Adrenal gland (tissue), 5 donors: Measurements from ENCODE around the gene MAPK10.

Experiments
- CTCF ChIP-seq, 6 experiments: fragments of 450-650 bp in 4 of 6; fragments of 200-600 bp in 2 of 6; sonication (generic) in 1 of 6; IDR thresholded peaks; 1 replicate in 5 of 6; 2 replicates in 1 of 6; pipeline versions ENCODE4 v1.5.1 to v1.8.0; 2016 to 2021; ENCODE audit warnings: antibody characterized with exemption in 6 of 6, mild to moderate bottlenecking in 2 of 6, moderate library complexity in 1 of 6
- POLR2A ChIP-seq, 2 donors: fragments of 450-650 bp; IDR thresholded peaks; one replicate each; pipeline ENCODE4 v1.6.1; 2017; ENCODE audit warnings: antibody characterized with exemption in 2 of 2, mild to moderate bottlenecking in 2 of 2, moderate library complexity in 1 of 2
- donor health status: DM: no; HTN: no; CAD: no.

- no peak for TF ChIP-seq POLR2A (IDR thresholded peaks at IDR 0.05)
- no peak for TF ChIP-seq CTCF (IDR thresholded peaks at IDR 0.05)
Observed at GRCh38 chr4:86357608-86358007, 2.2 kb downstream of the MAPK10 start.
